Measurements from ENCODE around the gene TFEB. TPM values are rescaled to one million over a fixed set of nuclear protein-coding genes. Genes with fewer than 3 reads are reported as not detected.
A peak's percentile ranks its signal among the peaks of the same experiment; 100 is the strongest.

Gene TFEB
- polyA plus RNA-seq, 12 donors, result 3.7 to 27.9 (median 6.0) TPM; not detected in 1

- no peak for DNase-seq
These were observed 27.7 kb downstream of the TFEB start for GRCh38 chr6:41707565-41708200.

- no peak for DNase-seq
These were observed 28.4 kb downstream of the TFEB start for GRCh38 chr6:41706876-41707564.

- peak; percentile 61 for DNase-seq
These were observed 29.2 kb downstream of the TFEB start for GRCh38 chr6:41705996-41706835.

- no peak for DNase-seq
These were observed 30.0 kb downstream of the TFEB start for GRCh38 chr6:41705311-41705995.

GRCh38 chr6:41704656-41705310, 30.6 kb downstream of the TFEB start:
- no peak for DNase-seq

GRCh38 chr6:41704028-41704427, 31.4 kb downstream of the TFEB start:
- no peak for DNase-seq

- DNase-seq, result no peak
These were observed 32.5 kb downstream of the TFEB start for GRCh38 chr6:41702771-41703494.

- DNase-seq, result no peak
These were observed 33.2 kb downstream of the TFEB start for GRCh38 chr6:41702089-41702745.

GRCh38 chr6:41700463-41701347, 34.7 kb downstream of the TFEB start:
- no peak for DNase-seq

GRCh38 chr6:41699063-41699462, 36.3 kb downstream of the TFEB start:
- DNase-seq, result no peak

- DNase-seq, result peak; percentile 80
These were observed 37.3 kb downstream of the TFEB start for GRCh38 chr6:41697861-41698781.

- DNase-seq, result no peak
These were observed 38.6 kb downstream of the TFEB start for GRCh38 chr6:41696788-41697187.

- no peak for DNase-seq
These were observed 39.6 kb downstream of the TFEB start for GRCh38 chr6:41695825-41696224.

- no peak for DNase-seq
These were observed 40.4 kb downstream of the TFEB start for GRCh38 chr6:41694815-41695526.

GRCh38 chr6:41693281-41694240, 41.8 kb downstream of the TFEB start:
- DNase-seq, result no peak

GRCh38 chr6:41692730-41693129, 42.7 kb downstream of the TFEB start:
- no peak for DNase-seq
